Astrocyte (in vitro differentiated cells and primary cell): ENCODE data around the gene C19orf73. TPM values are rescaled to one million over a fixed set of nuclear protein-coding genes. Genes with fewer than 3 reads are reported as not detected.
A peak's percentile ranks its signal among the peaks of the same experiment; 100 is the strongest.

Experiments used
- DNase-seq: peaks from one replicate; pipeline ENCODE4 v3.0.0-alpha.2; 2010; ENCODE audit warnings: low read depth
- FAIRE-seq: peaks from 2 replicates; lab custom pipeline; 2011; peaks lifted over from hg19 to GRCh38; lab: Jason Lieb, UNC
- H2AFZ ChIP-seq: 2 replicates; pipeline ENCODE4 v1.6.0; 2012; ENCODE audit warnings: low read depth, low read length, inconsistent platforms
- H3K27ac ChIP-seq: 2 replicates; pipeline ENCODE4 v1.5.1; 2011; ENCODE audit warnings: low read depth, low read length, inconsistent platforms
- H3K27me3 ChIP-seq: 2 replicates; pipeline ENCODE4 v1.6.0; 2011; ENCODE audit warnings: low read length, inconsistent platforms; ENCODE audit not compliant: insufficient read depth
- H3K36me3 ChIP-seq: 2 replicates; pipeline ENCODE4 v1.5.1; 2011; ENCODE audit warnings: low read length, inconsistent platforms; ENCODE audit not compliant: insufficient read depth
- H3K4me1 ChIP-seq: 2 replicates; pipeline ENCODE4 v1.5.1; 2011; ENCODE audit warnings: low read length, inconsistent platforms; ENCODE audit not compliant: insufficient read depth
- H3K4me2 ChIP-seq: 2 replicates; pipeline ENCODE4 v1.6.0; 2012; ENCODE audit warnings: low read length, inconsistent platforms
- H3K4me3 ChIP-seq: 2 replicates; pipeline ENCODE4 v1.5.1; 2011; ENCODE audit warnings: low read depth, mild to moderate bottlenecking, low read length, inconsistent platforms; ENCODE audit not compliant: insufficient read depth
- H3K79me2 ChIP-seq: 2 replicates; pipeline ENCODE4 v1.6.0; 2012; ENCODE audit warnings: mild to moderate bottlenecking, low read length, inconsistent platforms; ENCODE audit not compliant: insufficient read depth
- H3K9ac ChIP-seq: 2 replicates; pipeline ENCODE4 v1.6.0; 2012; ENCODE audit warnings: mild to moderate bottlenecking, low read length, inconsistent platforms
- H3K9me3 ChIP-seq: 2 replicates; pipeline ENCODE4 v1.5.1; 2012; ENCODE audit warnings: low read depth, mild to moderate bottlenecking, low read length, inconsistent platforms; ENCODE audit not compliant: insufficient read depth
- H4K20me1 ChIP-seq: 2 replicates; pipeline ENCODE4 v1.6.0; 2012; ENCODE audit warnings: low read length, inconsistent platforms; ENCODE audit not compliant: insufficient read depth
- H3K27ac Mint-ChIP-seq: one replicate; pipeline ENCODE4 v1.8.0; 2021; ENCODE audit warnings: mild to moderate bottlenecking, mixed read lengths; ENCODE audit not compliant: unreplicated experiment
- H3K27me3 Mint-ChIP-seq: one replicate; pipeline ENCODE4 v1.8.0; 2021; ENCODE audit warnings: low read depth, mixed read lengths; ENCODE audit not compliant: unreplicated experiment
- H3K36me3 Mint-ChIP-seq: one replicate; pipeline ENCODE4 v1.8.0; 2021; ENCODE audit warnings: low read depth, mixed read lengths; ENCODE audit not compliant: unreplicated experiment
- H3K4me1 Mint-ChIP-seq: one replicate; pipeline ENCODE4 v1.8.0; 2021; ENCODE audit warnings: low read depth, mixed read lengths; ENCODE audit not compliant: unreplicated experiment
- H3K4me3 Mint-ChIP-seq: one replicate; pipeline ENCODE4 v1.8.0; 2021; ENCODE audit warnings: mild to moderate bottlenecking, moderate library complexity, mixed read lengths; ENCODE audit not compliant: unreplicated experiment
- H3K9me3 Mint-ChIP-seq: one replicate; pipeline ENCODE4 v1.8.0; 2021; ENCODE audit warnings: mild to moderate bottlenecking, mixed read lengths; ENCODE audit not compliant: unreplicated experiment
- CTCF ChIP-seq: IDR thresholded peaks from 2 replicates; pipeline ENCODE4 v1.5.1; 2011; ENCODE audit warnings: low read depth, mild to moderate bottlenecking, inconsistent platforms, low read length, moderate library complexity; ENCODE audit not compliant: insufficient read depth
- EZH2 ChIP-seq: IDR thresholded peaks from 2 replicates; pipeline ENCODE4 v1.6.1; 2012; ENCODE audit warnings: mild to moderate bottlenecking, low read length, inconsistent platforms; ENCODE audit not compliant: insufficient read depth
- total RNA-seq: library from RNA; stranded (reverse); gene quantifications from 2 replicates; pipeline ENCODE4 v1.2.1, GENCODE V29; 2021

C19orf73 gene
- total RNA-seq, 1 donor from 2014 or later, result 0.73 TPM

DNA sequence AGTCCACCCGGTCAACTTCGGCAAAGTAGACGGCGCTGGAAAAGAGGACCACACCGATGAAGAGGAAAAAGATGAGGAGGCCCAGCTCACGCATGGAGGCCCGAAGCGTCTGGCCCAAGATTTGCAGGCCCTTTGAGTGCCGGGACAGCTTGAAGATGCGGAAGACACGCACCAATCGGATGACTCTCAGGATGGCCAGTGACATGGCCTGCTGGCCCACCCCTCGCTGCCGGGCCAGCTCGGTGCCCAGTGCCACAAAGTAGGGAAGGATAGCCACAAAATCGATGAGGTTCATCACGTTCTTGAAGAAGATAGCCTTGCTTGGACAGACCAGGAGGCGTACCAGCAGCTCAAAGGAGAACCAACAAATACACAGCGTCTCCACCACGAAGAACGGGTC is 48.5 kb downstream of the C19orf73 start:
- H3K27ac ChIP-seq, result no peak overlapping the region
- Mint-ChIP-seq H3K9me3 (peaks cover 25% of the 10 kb centered on the region), H3K4me3 (no peak overlapping the region)

GRCh38 chr19:49069026-49069425 is 49.9 kb downstream of the C19orf73 start:
- Mint-ChIP-seq H3K4me1 (peaks cover 11% of the 10 kb centered on the region), H3K4me3 (no peak overlapping the region), H3K27ac (no peak overlapping the region), H3K27me3 (peaks cover 17% of the 10 kb centered on the region), H3K9me3 (peaks cover 22% of the 10 kb centered on the region), H3K36me3 (peaks cover 27% of the 10 kb centered on the region)
- Histone ChIP-seq H2AFZ (no peak overlapping the region), H3K9ac (no peak overlapping the region), H4K20me1 (peaks cover 23% of the 10 kb centered on the region), H3K27me3 (peaks cover 2% of the 10 kb centered on the region), H3K4me3 (no peak overlapping the region), H3K79me2 (no peaks in the 10 kb centered on the region), H3K4me1 (peaks cover 18% of the 10 kb centered on the region), H3K27ac (no peak overlapping the region), H3K4me2 (peak overlapping the region; percentile 8), H3K9me3 (peaks cover 8% of the 10 kb centered on the region), H3K36me3 (no peaks in the 10 kb centered on the region)
- no peak for TF ChIP-seq EZH2
- no peak for DNase-seq
- no peak for FAIRE-seq

More for the DNA sequence above, 48.5 kb downstream of the C19orf73 start:
- Histone ChIP-seq H3K27me3 (peaks cover 2% of the 10 kb centered on the region), H2AFZ (no peak overlapping the region), H3K9me3 (peaks cover 8% of the 10 kb centered on the region), H3K4me1 (peaks cover 11% of the 10 kb centered on the region), H3K4me2 (no peak overlapping the region), H3K36me3 (no peaks in the 10 kb centered on the region), H3K9ac (no peak overlapping the region), H3K4me3 (no peak overlapping the region), H4K20me1 (peaks cover 17% of the 10 kb centered on the region), H3K79me2 (no peaks in the 10 kb centered on the region)
- peaks cover 10% of the 10 kb centered on the region for H3K4me1 Mint-ChIP-seq
- peaks cover 27% of the 10 kb centered on the region for H3K36me3 Mint-ChIP-seq
- FAIRE-seq, result no peak
- no peak for DNase-seq
- TF ChIP-seq CTCF (no peak), EZH2 (no peak)
- peak overlapping the region; percentile 63 for H3K27ac Mint-ChIP-seq
- H3K27me3 Mint-ChIP-seq, result peaks cover 17% of the 10 kb centered on the region

Other genes with a start within 250 kb of the C19orf73 start
- gene PPP1R15A, start 246.7 kb downstream of the C19orf73 start, total RNA-seq, result 39.5 and 53.2 TPM in 2 replicates
- not detected in 2 replicates for gene TULP2, start 220.4 kb downstream of the C19orf73 start, total RNA-seq
- gene NUCB1, start 218.8 kb downstream of the C19orf73 start, total RNA-seq, result 164 and 189 TPM in 2 replicates
- gene DHDH, start 185.4 kb downstream of the C19orf73 start, total RNA-seq, result 0.45 TPM in 1 of 2 replicates, not detected in the other
- 169 and 174 TPM in 2 replicates for gene BAX, start 164.3 kb downstream of the C19orf73 start, total RNA-seq
- gene FTL, start 153.8 kb downstream of the C19orf73 start, total RNA-seq, result 3,402 and 4,020 TPM in 2 replicates
- 86.0 and 86.8 TPM in 2 replicates for gene GYS1, start 125.8 kb downstream of the C19orf73 start, total RNA-seq
- 105 and 106 TPM in 2 replicates for gene RUVBL2, start 125.3 kb downstream of the C19orf73 start, total RNA-seq
- gene LHB, start 102.1 kb downstream of the C19orf73 start, total RNA-seq, result 0.48 TPM in 1 of 2 replicates, not detected in the other
- gene CGB3, start 94.8 kb downstream of the C19orf73 start, total RNA-seq, result 3.6 and 4.5 TPM in 2 replicates
- 0.52 and 2.9 TPM in 2 replicates for gene CGB2, start 87.3 kb downstream of the C19orf73 start, total RNA-seq
- 2.3 TPM in 1 of 2 replicates, not detected in the other for gene CGB1, start 82.2 kb downstream of the C19orf73 start, total RNA-seq
- 2.0 and 6.5 TPM in 2 replicates for gene CGB5, start 75.3 kb downstream of the C19orf73 start, total RNA-seq
- gene CGB8, start 70.0 kb downstream of the C19orf73 start, total RNA-seq, result 9.4 and 15.8 TPM in 2 replicates
- 7.1 and 8.8 TPM in 2 replicates for gene CGB7, start 61.4 kb downstream of the C19orf73 start, total RNA-seq
- 7.2 and 7.3 TPM in 2 replicates for gene NTF4, start 54.3 kb downstream of the C19orf73 start, total RNA-seq
- 0.05 TPM in 1 of 2 replicates, not detected in the other for gene KCNA7, start 46.4 kb downstream of the C19orf73 start, total RNA-seq
- gene SNRNP70, start 33.7 kb downstream of the C19orf73 start, total RNA-seq, result 173 and 177 TPM in 2 replicates
- gene LIN7B, start 4.8 kb downstream of the C19orf73 start, total RNA-seq, result 8.9 and 9.7 TPM in 2 replicates
- 9.2 and 11.7 TPM in 2 replicates for gene PPFIA3, start 401 bp upstream of the C19orf73 start, total RNA-seq
- not detected in 2 replicates for gene HRC, start 36.3 kb upstream of the C19orf73 start, total RNA-seq
- 26.3 and 28.3 TPM in 2 replicates for gene TRPM4, start 38.6 kb upstream of the C19orf73 start, total RNA-seq
- 2.8 and 4.6 TPM in 2 replicates for gene SLC6A16, start 206.0 kb upstream of the C19orf73 start, total RNA-seq
- 0.20 TPM in 1 of 2 replicates, not detected in the other for gene CD37, start 216.3 kb upstream of the C19orf73 start, total RNA-seq
- 46.5 and 58.2 TPM in 2 replicates for gene TEAD2, start 243.3 kb upstream of the C19orf73 start, total RNA-seq
- 0.89 and 1.1 TPM in 2 replicates for gene DKKL1, start 244.7 kb upstream of the C19orf73 start, total RNA-seq